ENCODE results near the gene ELP4.

Gene ELP4

GRCh38 chr11:31827455-31828206 lies 318.1 kb downstream of the ELP4 start:
- no peak for DNase-seq

GRCh38 chr11:31828217-31828616 lies 318.6 kb downstream of the ELP4 start:
- DNase-seq = no peak

DNA sequence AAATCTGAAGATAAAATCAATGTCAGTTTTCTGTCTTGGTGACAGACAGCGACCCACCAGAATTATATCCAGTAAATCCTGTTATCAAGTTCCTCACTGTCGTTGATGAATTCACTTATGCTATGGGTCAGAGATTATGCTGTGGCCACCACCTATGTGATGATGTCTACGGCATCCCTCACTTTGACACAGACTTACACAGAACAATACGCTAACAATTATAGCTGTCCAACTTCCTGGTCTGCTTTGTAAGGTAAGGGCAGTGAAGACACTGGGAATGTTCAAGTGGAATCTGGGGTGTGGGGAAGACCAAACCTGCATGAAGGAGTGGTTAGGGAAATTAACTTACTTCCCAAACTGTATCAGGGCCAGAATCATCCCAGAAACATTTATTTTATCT lies 320.8 kb downstream of the ELP4 start:
- no peak for DNase-seq

GRCh38 chr11:31834237-31834636 lies 324.7 kb downstream of the ELP4 start:
- no peak for DNase-seq

All from NCI-H1417 treated with DMSO at 0.1 percent for 48 hours (cell line).